GM12878 (cell line): ENCODE data around the gene TDRD9. TPM values are rescaled to one million over a fixed set of nuclear protein-coding genes. Genes with fewer than 3 reads are reported as not detected.

Experiments
- ATAC-seq: fragments of 200-7000 bp; cut with Tn5 transposase; 3 replicates; pipeline ENCODE4 v1.9.1; 2020; ENCODE audit warnings: mild to moderate bottlenecking, moderate library complexity
- BruUV-seq: library from RNA; stranded (reverse); fragments of 400-500 nt; replicated peaks from 2 replicates; lab custom pipeline; 2021; lab: Mats Ljungman, UMichigan
- CTCF ChIA-PET: fragments of 300-600 bp; sonication (Branson Sonifier 250); formaldehyde crosslinking; extraction: SDS; loops from one replicate; lab custom pipeline; 2021; ENCODE audit warnings: inconsistent platforms; lab: Yijun Ruan, JAX
- POLR2A ChIA-PET: fragments of 350-600 bp; formaldehyde crosslinking; extraction: SDS; loops from one replicate; lab custom pipeline; 2021; ENCODE audit warnings: inconsistent platforms; lab: Charles Lee
- RAD21 ChIA-PET: fragments of 300-600 bp; sonication (Branson Sonifier 250); formaldehyde crosslinking; loops from one replicate; lab custom pipeline; 2023; ENCODE audit warnings: antibody characterized with exemption; ENCODE audit not compliant: unreplicated experiment; lab: Charles Lee
- SMC1A ChIA-PET: fragments of 300-600 bp; sonication (Branson Sonifier 250); formaldehyde crosslinking; loops from one replicate; lab custom pipeline; 2023; ENCODE audit not compliant: unreplicated experiment, uncharacterized antibody; lab: Charles Lee
- DNase-seq: peaks from one replicate; pipeline ENCODE4 v3.0.0-alpha.2; 2011; ENCODE audit warnings: low read depth, low spot score
- FAIRE-seq: peaks from 3 replicates; lab custom pipeline; 2011; peaks lifted over from hg19 to GRCh38; lab: Jason Lieb, UNC
- H2AFZ ChIP-seq: 2 replicates; pipeline ENCODE4 v1.6.0; 2011; ENCODE audit warnings: low read depth, low read length, control low read depth; ENCODE audit not compliant: control insufficient read depth
- H3K27ac ChIP-seq: 2 replicates; pipeline ENCODE4 v1.5.1; 2011; ENCODE audit warnings: control low read depth; ENCODE audit not compliant: control insufficient read depth, insufficient read depth
- H3K27me3 ChIP-seq, 2 experiments: replicated peaks in 1 of 2; 2 replicates each; pipeline versions ENCODE4 v1.6.0 to v1.6.1; 2011; ENCODE audit warnings: low read length in 1 of 2; ENCODE audit not compliant: control insufficient read depth in 2 of 2, insufficient read depth in 2 of 2
- H3K36me3 ChIP-seq, 2 experiments: 2 replicates each; pipeline ENCODE4 v1.5.1; 2011; ENCODE audit warnings: low read length in 1 of 2; ENCODE audit not compliant: control insufficient read depth in 2 of 2, insufficient read depth in 2 of 2
- H3K4me1 ChIP-seq: 2 replicates; pipeline ENCODE4 v1.6.1; 2011; ENCODE audit warnings: mild to moderate bottlenecking, low read length, moderate library complexity, mixed read lengths; ENCODE audit not compliant: control insufficient read depth, insufficient read depth
- H3K4me2 ChIP-seq: 2 replicates; pipeline ENCODE4 v1.6.0; 2011; ENCODE audit warnings: control low read depth; ENCODE audit not compliant: control insufficient read depth, insufficient read depth
- H3K4me3 ChIP-seq: fragments of 200-600 bp; sonication (generic); 2 replicates; pipeline ENCODE4 v1.5.1; 2016
- H3K79me2 ChIP-seq: 2 replicates; pipeline ENCODE4 v1.6.0; 2011; ENCODE audit warnings: low read length; ENCODE audit not compliant: control insufficient read depth, insufficient read depth
- H3K9ac ChIP-seq: 2 replicates; pipeline ENCODE4 v1.8.0; 2011; ENCODE audit warnings: low read length, control low read depth, mixed read lengths; ENCODE audit not compliant: control insufficient read depth, insufficient read depth
- H3K9me3 ChIP-seq: replicated peaks from 3 replicates; pipeline ENCODE4 v1.5.1; 2011; ENCODE audit warnings: mild to moderate bottlenecking, low read length; ENCODE audit not compliant: control insufficient read depth, insufficient read depth
- H4K20me1 ChIP-seq: 2 replicates; pipeline ENCODE4 v1.6.0; 2011; ENCODE audit not compliant: control insufficient read depth, insufficient read depth
- BMI1 ChIP-seq: fragments of 450-650 bp; IDR thresholded peaks from 2 replicates; pipeline ENCODE4 v1.6.1; 2016; ENCODE audit warnings: mild to moderate bottlenecking, moderate library complexity, borderline replicate concordance
- EP300 ChIP-seq, 2 experiments: fragments of 150-350 bp in 1 of 2; IDR thresholded peaks; 2 replicates each; pipeline ENCODE4 v1.6.1; 2011 to 2012; ENCODE audit warnings: low read depth in 2 of 2, low read length in 2 of 2, borderline replicate concordance in 1 of 2, improper control_type of control experiment in 1 of 2, inconsistent platforms in 1 of 2; ENCODE audit not compliant: control insufficient read depth in 1 of 2
- LARP7 ChIP-seq: fragments of 450-650 bp; IDR thresholded peaks from 2 replicates; pipeline ENCODE4 v1.6.1; 2017; ENCODE audit warnings: mild to moderate bottlenecking
- MEF2A ChIP-seq: IDR thresholded peaks from 2 replicates; pipeline ENCODE4 v1.6.1; 2011; ENCODE audit warnings: low read depth, mild to moderate bottlenecking, low read length, moderate library complexity; ENCODE audit not compliant: insufficient read depth
- NR2F1 ChIP-seq: fragments of 450-650 bp; conservative IDR thresholded peaks from 2 replicates; pipeline ENCODE4 v1.6.1; 2017; ENCODE audit warnings: mild to moderate bottlenecking
- WGBS: methylation state at CpG from one replicate; pipeline ENCODE4 v1.1.6; 2016; ENCODE audit warnings: low lambda C conversion rate; ENCODE audit not compliant: insufficient replicate concordance, insufficient coverage; ENCODE audit errors: missing lambda C conversion rate; 5-methylcytosine and 5-hydroxymethylcytosine counted together
- in situ Hi-C: fragments of 300-500 bp; cut with MboI; formaldehyde crosslinking; loops from 9 replicates; pipeline ENCODE4 v1.14.3; 2018; ENCODE audit warnings: mixed read lengths
- intact Hi-C: fragments of 100-400 bp; cut with micrococcal nuclease; formaldehyde crosslinking; loops from one replicate; pipeline ENCODE4 v1.14.2; 2022; ENCODE audit not compliant: unreplicated experiment
- polyA plus RNA-seq, 11 experiments: library from polyadenylated mRNA; depleted of rRNA in 4 of 11; unstranded in 6 of 11; stranded (reverse) in 5 of 11; fragments of >200 nt; fragmentation: Nextera tagmentation in 4 of 11; fragmentation: Illumina TruSeq in 1 of 11; extraction: Ambion mirVana in 4 of 11; extraction: Trizol in 1 of 11; gene quantifications; 1 replicate in 1 of 11; 2 replicates in 10 of 11; pipeline versions ENCODE4 v1.2.1 to v1.2.3, GENCODE V29; 2011 to 2016; ENCODE audit warnings: inconsistent platforms in 2 of 11, missing spikeins in 2 of 11, low read depth in 1 of 11
- total RNA-seq, 4 experiments: library from RNA; depleted of rRNA in 3 of 4; stranded (reverse); fragments of >200 nt in 3 of 4; fragmentation: Illumina TruSeq in 1 of 4; extraction: Trizol in 1 of 4; gene quantifications; 2 replicates each; pipeline versions ENCODE4 v1.2.1 to v1.2.3, GENCODE V29; 2013 to 2021
- TF ChIP-seq, protein P1 (sequence below): IDR thresholded peaks from 2 replicates; pipeline ENCODE4 v1.6.1; 2011; ENCODE audit warnings: low read depth, mild to moderate bottlenecking, low read length, moderate library complexity, borderline replicate concordance; ENCODE audit errors: extremely low read depth
- TF ChIP-seq, protein P2 (sequence below): fragments of 450-650 bp; IDR thresholded peaks from 2 replicates; pipeline ENCODE4 v1.6.1; 2018; ENCODE audit warnings: borderline replicate concordance, mild to moderate bottlenecking; ENCODE audit not compliant: partially characterized antibody
- TF ChIP-seq, protein P3 (sequence below): fragments of 450-650 bp; IDR thresholded peaks from 2 replicates; pipeline ENCODE4 v1.6.1; 2018; ENCODE audit warnings: mild to moderate bottlenecking, low read depth, moderate library complexity; ENCODE audit not compliant: partially characterized antibody

Gene TDRD9
- total and polyA plus RNA-seq, 10 of the 15 experiments (the other 5 are each of a cell fraction or from before 2014, with no cell fraction given) = 0.12 TPM; not detected in 9

DNA sequence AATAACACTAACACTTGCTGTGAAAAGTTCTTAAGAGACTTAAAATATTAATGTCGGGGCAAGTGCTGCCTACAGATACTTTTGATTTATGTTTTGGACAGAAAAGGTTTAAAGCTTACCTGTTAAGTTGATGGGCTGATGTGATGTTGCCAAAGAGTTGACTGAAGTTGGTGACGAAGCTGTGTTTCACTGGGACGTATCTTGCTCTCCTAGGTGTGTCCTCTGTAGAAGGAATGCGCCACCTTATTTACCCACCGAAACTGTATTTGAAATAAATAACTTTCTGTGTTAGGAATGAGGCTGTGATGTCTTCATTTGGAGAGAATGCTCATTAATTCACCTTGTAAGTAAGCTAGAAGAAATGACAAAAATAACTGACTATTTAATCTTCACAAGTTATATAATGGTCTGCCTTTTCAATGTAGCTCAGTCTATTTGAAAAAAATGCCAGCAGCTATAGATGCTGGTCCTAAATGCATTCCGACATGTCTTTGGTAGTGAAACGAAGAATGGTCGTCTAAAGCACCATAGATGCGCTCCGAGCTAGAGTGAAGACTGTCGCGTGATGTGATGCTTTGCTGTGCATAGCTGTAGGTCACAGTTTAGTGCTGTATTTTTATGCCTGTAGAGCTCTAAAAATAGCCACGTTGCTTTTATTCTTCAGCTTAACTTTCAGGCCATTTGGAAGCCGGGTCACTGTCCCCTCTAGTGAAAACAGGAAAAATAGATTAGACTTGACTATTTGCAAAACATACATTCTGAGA is 13.9 kb downstream of the TDRD9 start, which contains the start of gene RD3L:
TSS of gene RD3L (minus strand) at position 557 of the 764 bp plus-strand sequence. CDS start 834 bp downstream, outside the sequence.
- Histone ChIP-seq H3K27me3 (peaks cover 0 to 6% of the 10 kb centered on the region in 2 experiments; a peak in 3 of 4 replicates), H3K27ac (no peak within 1 kb of the TSS), H3K36me3 (no peaks in the 10 kb centered on the region), H3K4me3 (no peak within 1 kb of the TSS), H3K4me2 (no peak within 1 kb of the TSS), H3K4me1 (no peaks in the 10 kb centered on the region), H3K9me3 (no peaks in the 10 kb centered on the region), H2AFZ (no peak within 1 kb of the TSS)
- no TSS peak for BruUV-seq
- SMC1A ChIA-PET = interaction anchor here (1.4 kb wide), 1 partner anchor 10 kb away, joined by 3 read pairs; no protein-coding TSS in a partner anchor
- CTCF ChIA-PET = interaction anchor here (0.6 to 1.4 kb wide), 4 partner anchors 35 to 121 kb away, joined by 3 to 5 read pairs (median 4); no protein-coding TSS in a partner anchor
- in situ Hi-C loops = no loop called here
- WGBS = 45% methylated on average over 14 of the region's 14 CpGs
- RAD21 ChIA-PET = no interaction called here
- ATAC-seq = no peak
- POLR2A ChIA-PET = no interaction called here
- TF ChIP-seq, protein P1, sequence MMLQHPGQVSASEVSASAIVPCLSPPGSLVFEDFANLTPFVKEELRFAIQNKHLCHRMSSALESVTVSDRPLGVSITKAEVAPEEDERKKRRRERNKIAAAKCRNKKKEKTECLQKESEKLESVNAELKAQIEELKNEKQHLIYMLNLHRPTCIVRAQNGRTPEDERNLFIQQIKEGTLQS = no peak
- TF ChIP-seq MEF2A = no peak
- no peak for TF ChIP-seq LARP7
- no peak for TF ChIP-seq EP300 (IDR thresholded peaks at IDR 0.05; ENCODE audit: borderline replicate concordance in 1 of 2, control insufficient read depth in 1 of 2, low read depth in 2 of 2, low read length in 2 of 2)
- TF ChIP-seq, protein P2, sequence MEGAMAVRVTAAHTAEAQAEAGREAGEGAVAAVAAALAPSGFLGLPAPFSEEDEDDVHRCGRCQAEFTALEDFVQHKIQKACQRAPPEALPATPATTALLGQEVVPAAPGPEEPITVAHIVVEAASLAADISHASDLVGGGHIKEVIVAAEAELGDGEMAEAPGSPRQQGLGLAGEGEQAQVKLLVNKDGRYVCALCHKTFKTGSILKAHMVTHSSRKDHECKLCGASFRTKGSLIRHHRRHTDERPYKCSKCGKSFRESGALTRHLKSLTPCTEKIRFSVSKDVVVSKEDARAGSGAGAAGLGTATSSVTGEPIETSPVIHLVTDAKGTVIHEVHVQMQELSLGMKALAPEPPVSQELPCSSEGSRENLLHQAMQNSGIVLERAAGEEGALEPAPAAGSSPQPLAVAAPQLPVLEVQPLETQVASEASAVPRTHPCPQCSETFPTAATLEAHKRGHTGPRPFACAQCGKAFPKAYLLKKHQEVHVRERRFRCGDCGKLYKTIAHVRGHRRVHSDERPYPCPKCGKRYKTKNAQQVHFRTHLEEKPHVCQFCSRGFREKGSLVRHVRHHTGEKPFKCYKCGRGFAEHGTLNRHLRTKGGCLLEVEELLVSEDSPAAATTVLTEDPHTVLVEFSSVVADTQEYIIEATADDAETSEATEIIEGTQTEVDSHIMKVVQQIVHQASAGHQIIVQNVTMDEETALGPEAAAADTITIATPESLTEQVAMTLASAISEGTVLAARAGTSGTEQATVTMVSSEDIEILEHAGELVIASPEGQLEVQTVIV = no peak
- TF ChIP-seq, protein P3, sequence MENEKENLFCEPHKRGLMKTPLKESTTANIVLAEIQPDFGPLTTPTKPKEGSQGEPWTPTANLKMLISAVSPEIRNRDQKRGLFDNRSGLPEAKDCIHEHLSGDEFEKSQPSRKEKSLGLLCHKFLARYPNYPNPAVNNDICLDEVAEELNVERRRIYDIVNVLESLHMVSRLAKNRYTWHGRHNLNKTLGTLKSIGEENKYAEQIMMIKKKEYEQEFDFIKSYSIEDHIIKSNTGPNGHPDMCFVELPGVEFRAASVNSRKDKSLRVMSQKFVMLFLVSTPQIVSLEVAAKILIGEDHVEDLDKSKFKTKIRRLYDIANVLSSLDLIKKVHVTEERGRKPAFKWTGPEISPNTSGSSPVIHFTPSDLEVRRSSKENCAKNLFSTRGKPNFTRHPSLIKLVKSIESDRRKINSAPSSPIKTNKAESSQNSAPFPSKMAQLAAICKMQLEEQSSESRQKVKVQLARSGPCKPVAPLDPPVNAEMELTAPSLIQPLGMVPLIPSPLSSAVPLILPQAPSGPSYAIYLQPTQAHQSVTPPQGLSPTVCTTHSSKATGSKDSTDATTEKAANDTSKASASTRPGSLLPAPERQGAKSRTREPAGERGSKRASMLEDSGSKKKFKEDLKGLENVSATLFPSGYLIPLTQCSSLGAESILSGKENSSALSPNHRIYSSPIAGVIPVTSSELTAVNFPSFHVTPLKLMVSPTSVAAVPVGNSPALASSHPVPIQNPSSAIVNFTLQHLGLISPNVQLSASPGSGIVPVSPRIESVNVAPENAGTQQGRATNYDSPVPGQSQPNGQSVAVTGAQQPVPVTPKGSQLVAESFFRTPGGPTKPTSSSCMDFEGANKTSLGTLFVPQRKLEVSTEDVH = no peak
- no peak for TF ChIP-seq NR2F1
- TF ChIP-seq BMI1 = no peak
- TF ChIP-seq, all 136 proteins: peak for 0
- Histone ChIP-seq H3K79me2 (no peaks in the 10 kb centered on the region), H4K20me1 (no peaks in the 10 kb centered on the region), H3K9ac (no peak within 1 kb of the TSS)
- no peak for DNase-seq
- FAIRE-seq = no peak
- intact Hi-C loops = no loop called here
